Hepatocyte (in vitro differentiated cells): Measurements from ENCODE around the gene RAB8A.

Experiments used
- CTCF ChIP-seq: fragments of 200-600 bp; sonication (generic); IDR thresholded peaks from 2 replicates; pipeline ENCODE4 v1.5.1; 2016; ENCODE audit warnings: antibody characterized with exemption, mild to moderate bottlenecking; ENCODE audit not compliant: poor library complexity
- EZH2 ChIP-seq: fragments of 200-600 bp; sonication (generic); IDR thresholded peaks from 2 replicates; pipeline ENCODE4 v1.6.1; 2016; ENCODE audit warnings: antibody characterized with exemption, mild to moderate bottlenecking, borderline replicate concordance

- TF ChIP-seq CTCF (no peak), EZH2 (no peak)
Measured at GRCh38 chr19:16156904-16157303, 45.2 kb downstream of the RAB8A start.
